Measurements from ENCODE around the gene KRTAP10-4.
"Not testable (repeated sequence)": the region's sequence is repeated elsewhere in the genome, so short reads cannot be mapped to it uniquely, and the experiment has no call there.

KRTAP10-4 gene

DNA sequence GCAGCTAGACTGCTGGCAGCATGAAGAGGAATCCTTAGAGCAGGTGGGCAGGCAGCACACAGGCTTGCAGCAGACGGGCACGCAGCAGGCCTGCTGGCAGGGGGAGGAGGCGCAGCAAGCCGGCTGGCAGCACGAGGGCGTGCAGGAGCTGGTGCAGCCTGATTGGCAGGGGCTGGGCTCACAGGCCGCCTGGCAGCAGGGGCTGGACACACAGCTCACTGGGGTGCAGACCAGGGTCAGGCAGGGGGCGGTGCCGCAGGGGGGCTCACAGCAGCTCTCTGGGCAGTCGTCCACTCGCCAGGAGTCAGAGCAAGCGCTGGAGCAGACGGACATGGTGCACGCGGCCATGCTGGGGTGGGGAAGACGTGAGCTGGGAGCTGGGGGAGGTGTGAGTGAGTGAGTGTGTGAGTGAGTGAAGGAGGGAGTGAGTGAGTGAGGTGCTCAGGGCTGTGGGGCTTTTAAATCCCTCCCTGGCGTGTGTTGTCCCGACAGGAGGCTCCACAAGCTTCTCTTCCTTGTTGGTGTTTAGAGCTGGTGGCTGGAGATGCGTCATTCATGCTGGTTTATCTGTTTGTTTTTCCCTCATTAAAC lies 6.8 kb downstream of the KRTAP10-4 start, which contains the start of gene KRTAP10-5:
Gene KRTAP10-5, minus strand, starts transcription at position 374 of the 591 bp plus-strand sequence. Its CDS starts 26 bp downstream, at position 348.
- not testable (repeated sequence) for DNase-seq

DNA sequence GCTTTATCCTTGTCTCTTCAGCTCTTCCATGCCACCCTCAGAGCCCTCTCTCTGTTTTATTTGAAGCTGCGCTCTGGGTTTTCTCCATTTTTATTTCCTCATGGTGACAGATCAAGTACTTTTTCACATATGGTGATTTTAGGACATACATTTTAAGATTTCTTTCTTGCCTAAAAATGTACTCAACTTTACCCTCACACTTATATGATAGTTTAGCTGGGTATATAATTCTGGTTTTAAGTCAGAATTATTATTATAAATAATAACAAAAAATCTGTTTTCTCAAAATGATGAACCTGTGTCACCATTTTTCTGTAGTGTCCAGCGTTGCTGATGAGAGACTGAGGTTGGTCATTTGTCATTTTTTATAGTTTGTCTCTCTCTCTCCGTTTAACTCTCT lies 7.6 kb downstream of the KRTAP10-4 start:
- no peak for DNase-seq

GRCh38 chr21:44582055-44582454 lies 8.5 kb downstream of the KRTAP10-4 start:
- no peak for DNase-seq

DNA sequence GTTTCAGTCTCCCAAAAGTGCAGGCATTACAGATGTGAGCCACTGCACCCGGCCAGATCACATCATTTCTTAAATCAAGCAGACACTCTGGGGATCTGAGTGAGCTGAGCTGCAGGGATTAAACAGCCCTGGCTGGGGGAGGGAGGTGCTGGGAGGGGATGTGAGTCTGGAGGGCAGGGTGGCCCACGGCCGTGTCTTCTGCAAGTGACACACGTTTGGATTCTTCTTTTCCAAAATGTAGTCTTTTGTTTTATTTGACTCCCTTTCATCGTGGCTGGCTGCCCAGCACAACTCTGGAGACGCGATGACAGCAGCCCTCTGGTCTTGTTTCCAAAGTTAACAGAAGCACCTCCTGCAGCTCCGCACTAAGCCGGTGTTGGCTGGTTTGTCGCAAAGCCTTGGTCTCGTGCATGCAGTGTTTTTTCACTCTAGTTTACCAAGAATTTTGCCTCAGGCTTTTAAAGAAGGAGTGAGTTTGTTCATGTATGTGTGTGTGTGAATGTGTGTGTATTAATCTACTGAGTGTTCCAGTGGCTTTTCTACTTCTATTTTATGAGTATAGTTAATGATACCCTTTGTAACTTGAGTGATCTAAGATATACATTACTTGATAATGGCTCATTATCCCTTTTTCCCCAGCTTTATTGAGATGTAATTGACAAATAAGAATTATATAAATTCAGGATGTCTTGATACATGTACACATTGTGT lies 9.7 kb downstream of the KRTAP10-4 start:
- no peak for DNase-seq

GRCh38 chr21:44583800-44584147 lies 10.2 kb downstream of the KRTAP10-4 start:
- no peak for DNase-seq

GRCh38 chr21:44585892-44586291 lies 12.4 kb downstream of the KRTAP10-4 start:
- no peak for DNase-seq

DNA sequence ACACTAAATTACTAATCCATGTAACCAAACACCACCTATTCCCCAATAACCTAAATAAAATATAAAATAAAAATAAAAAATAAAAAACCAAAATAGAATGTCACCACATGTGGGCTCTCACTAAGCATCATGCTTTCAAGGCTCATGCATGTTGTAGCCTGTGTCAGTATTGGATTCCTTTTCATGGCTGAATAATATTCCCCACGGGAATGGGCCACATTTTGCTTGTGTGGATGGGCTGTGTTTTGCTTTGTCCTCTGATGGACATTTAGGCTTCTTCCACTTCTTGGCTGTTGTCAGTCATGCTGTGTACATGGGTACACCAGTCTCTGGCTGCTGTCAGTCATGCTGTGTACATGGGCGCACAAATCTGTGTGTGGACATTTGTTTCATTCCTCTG lies 15.6 kb downstream of the KRTAP10-4 start:
- DNase-seq = no peak

- no peak for DNase-seq
Measured at GRCh38 chr21:44589586-44590305, 16.2 kb downstream of the KRTAP10-4 start.

GRCh38 chr21:44590311-44590721 lies 16.8 kb downstream of the KRTAP10-4 start:
- no peak for DNase-seq

GRCh38 chr21:44590897-44591800 lies 17.6 kb downstream of the KRTAP10-4 start:
- peak in 1 of 14 donors; percentile 53 for DNase-seq

GRCh38 chr21:44591801-44592130 lies 18.2 kb downstream of the KRTAP10-4 start:
- DNase-seq = peak in 1 of 14 donors; percentile 53

GRCh38 chr21:44592446-44593311 lies 19.1 kb downstream of the KRTAP10-4 start, which contains the start of gene KRTAP10-6:
Gene KRTAP10-6 (minus strand): TSS chr21:44592505. CDS start chr21:44592484, 21 bp downstream.
- DNase-seq = no peak

DNA sequence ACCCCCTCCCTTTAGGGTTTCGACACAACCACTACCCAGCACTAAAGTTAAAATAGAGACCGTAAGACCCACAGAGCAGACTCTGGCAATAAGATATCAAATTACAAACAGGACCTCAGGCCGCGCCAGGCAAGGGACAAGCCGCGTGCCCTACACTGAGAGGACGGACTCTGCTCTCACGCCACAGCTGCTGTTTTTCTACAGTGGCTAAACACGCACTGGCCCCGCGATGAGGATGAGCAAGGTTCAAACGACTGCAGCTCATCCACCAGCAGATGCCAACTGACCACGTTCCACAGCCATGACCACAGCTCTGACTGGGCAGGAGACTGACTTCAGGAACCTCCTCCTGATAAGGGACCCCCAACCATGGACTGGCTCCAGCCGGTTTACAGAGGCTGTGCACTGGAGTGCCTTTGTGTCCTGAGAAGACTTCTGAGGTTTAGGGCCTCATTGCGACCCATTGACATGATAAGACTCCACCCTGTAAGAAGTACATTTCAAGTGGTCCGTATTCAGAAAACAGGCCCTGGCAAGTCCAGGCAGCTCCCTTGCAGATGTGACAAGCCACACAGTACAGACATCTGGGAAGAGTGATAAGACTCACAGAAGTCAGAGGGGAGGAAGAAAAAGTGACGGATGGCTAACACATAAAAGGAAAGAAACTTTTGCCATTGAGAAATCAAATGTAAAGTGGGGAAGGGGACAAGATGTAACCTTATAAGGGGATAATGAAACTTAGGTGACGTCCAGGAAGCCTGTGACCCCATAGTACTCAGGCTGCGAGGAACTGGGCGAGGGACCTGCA lies 20.3 kb downstream of the KRTAP10-4 start:
- DNase-seq = no peak

- DNase-seq = no peak
Measured at GRCh38 chr21:44594406-44594916, 20.9 kb downstream of the KRTAP10-4 start.

GRCh38 chr21:44595524-44595923 lies 22.0 kb downstream of the KRTAP10-4 start:
- no peak for DNase-seq

DNA sequence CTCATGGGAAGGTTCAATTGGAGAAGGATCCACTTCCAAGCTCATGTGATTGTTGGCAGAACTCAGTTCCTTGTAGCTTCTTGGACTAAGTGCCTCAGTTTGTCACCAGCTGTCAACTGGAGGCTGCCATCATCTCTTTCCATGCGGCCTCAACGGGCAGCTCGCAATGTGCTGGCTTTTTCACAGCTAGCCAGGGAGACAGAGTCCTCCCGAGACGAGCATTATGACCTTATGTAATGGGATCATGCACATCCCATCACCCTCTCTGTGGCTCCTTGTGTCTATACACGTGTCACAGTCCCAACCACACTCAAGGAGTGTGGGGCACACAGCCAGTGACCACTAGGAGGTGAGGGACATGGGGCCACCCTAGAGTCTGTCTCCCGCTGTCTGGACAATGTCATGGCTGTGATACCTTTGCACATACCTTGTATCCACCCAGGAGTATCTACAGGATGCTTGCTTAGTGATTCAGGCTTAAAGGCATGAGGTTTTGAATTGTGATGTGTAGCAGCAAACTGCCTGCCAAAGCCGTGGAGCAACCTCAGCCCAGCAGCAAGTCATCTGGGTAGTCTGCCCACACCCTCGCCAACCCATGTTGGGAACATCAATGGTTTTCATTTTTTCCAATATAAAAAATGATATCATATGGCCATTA lies 22.7 kb downstream of the KRTAP10-4 start:
- no peak for DNase-seq

DNA sequence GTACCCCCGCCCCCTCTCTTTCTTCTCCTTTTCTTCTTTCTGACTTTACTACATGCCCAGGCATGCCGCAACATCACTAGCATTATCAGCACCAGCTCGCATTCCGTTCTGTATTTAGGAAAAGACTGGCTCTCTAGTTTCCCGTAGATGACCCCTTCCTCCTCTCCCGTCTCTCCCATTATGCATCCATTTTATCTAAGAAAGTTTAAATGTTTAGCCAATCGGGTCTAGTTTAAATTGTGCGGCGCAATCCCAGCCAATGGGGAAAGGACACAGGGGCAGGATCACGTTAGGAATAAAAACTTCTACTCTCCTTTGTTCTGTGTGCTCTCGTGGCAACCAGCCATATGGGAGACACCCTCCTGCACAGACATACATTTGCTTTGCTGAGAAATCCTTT lies 24.5 kb downstream of the KRTAP10-4 start:
- DNase-seq = no peak

DNA sequence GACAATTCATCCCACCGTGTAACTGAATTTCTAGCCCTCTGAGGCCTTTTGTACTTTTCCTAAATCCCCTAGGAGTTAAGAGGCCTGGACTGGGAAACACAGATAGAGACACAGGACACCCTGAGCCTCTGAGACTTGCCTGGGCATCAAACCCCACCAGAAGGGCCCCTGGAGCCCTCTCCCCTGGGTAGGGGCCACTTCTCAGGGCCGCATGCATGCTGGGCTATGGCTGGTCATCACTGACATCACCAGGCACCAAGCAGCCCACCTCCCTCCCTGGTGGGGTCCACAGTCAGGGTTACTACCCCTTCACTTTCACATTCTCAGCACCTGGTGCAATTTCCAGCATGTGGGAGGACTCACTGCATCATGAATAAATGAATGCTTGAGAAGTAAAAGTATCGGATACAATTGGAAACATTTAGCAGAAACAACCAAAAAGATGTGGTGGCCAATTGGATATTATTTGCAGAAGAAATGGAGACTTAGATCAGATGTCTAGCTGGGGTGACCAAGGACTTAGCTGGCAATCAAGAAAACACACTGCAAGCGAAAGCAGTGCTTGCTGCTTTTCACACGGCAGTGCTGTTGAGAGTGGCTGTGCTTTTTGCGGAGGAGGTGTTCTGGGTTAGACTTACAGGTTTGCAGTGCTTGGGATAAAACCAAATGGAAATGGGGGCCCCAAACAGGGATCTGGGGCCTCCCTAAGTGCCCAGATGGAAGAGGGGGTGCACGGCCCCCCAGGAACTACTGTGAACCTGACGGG lies 25.9 kb downstream of the KRTAP10-4 start:
- no peak for DNase-seq

All from C1 segment of cervical spinal cord (tissue), 14 donors.